HEK293 (cell line): Measurements from ENCODE around the gene MESD.

Source experiments
- EGR2 ChIP-seq: fragments of 450-650 bp; formaldehyde crosslinking; IDR thresholded peaks from 2 replicates; pipeline ENCODE4 v1.5.1; 2016; ENCODE audit warnings: low read depth, missing biosample characterization, missing genetic modification characterization
- GLIS2 ChIP-seq: fragments of 450-650 bp; formaldehyde crosslinking; IDR thresholded peaks from 2 replicates; pipeline ENCODE4 v1.5.1; 2016; ENCODE audit warnings: missing biosample characterization, missing genetic modification characterization
- HOXC10 ChIP-seq: sonication (generic); formaldehyde crosslinking; IDR thresholded peaks from 2 replicates; pipeline ENCODE4 v1.8.1; 2023; ENCODE audit warnings: mild to moderate bottlenecking, missing genetic modification reagents
- IKZF3 ChIP-seq: fragments of 450-650 bp; IDR thresholded peaks from 2 replicates; pipeline ENCODE4 v1.5.0; 2018; ENCODE audit warnings: missing biosample characterization, mild to moderate bottlenecking, missing genetic modification characterization, moderate library complexity
- INSM2 ChIP-seq: fragments of 450-650 bp; formaldehyde crosslinking; IDR thresholded peaks from 2 replicates; pipeline ENCODE4 v1.5.1; 2016; ENCODE audit warnings: missing biosample characterization, missing genetic modification characterization
- OSR2 ChIP-seq: fragments of 450-650 bp; formaldehyde crosslinking; IDR thresholded peaks from 2 replicates; pipeline ENCODE4 v1.5.1; 2016; ENCODE audit warnings: missing biosample characterization, missing genetic modification characterization
- PATZ1 ChIP-seq: fragments of 450-650 bp; formaldehyde crosslinking; IDR thresholded peaks from 2 replicates; pipeline ENCODE4 v1.5.1; 2016; ENCODE audit warnings: missing biosample characterization, missing genetic modification characterization
- PRDM1 ChIP-seq: fragments of 450-650 bp; formaldehyde crosslinking; IDR thresholded peaks from 2 replicates; pipeline ENCODE4; 2016; ENCODE audit warnings: missing biosample characterization, missing genetic modification characterization
- REPIN1 ChIP-seq: fragments of 450-650 bp; formaldehyde crosslinking; IDR thresholded peaks from 2 replicates; pipeline ENCODE4 v1.5.1; 2017; ENCODE audit warnings: missing biosample characterization, missing genetic modification characterization, low read depth
- SP3 ChIP-seq: fragments of 450-650 bp; formaldehyde crosslinking; IDR thresholded peaks from 2 replicates; pipeline ENCODE4 v1.5.1; 2016; ENCODE audit warnings: missing biosample characterization, missing genetic modification characterization
- ZBTB20 ChIP-seq: fragments of 450-650 bp; formaldehyde crosslinking; IDR thresholded peaks from 2 replicates; pipeline ENCODE4 v1.5.1; 2016; ENCODE audit warnings: missing biosample characterization, missing genetic modification characterization
- ZBTB21 ChIP-seq: fragments of 450-650 bp; formaldehyde crosslinking; IDR thresholded peaks from 2 replicates; pipeline ENCODE4 v1.5.1; 2017; ENCODE audit warnings: missing biosample characterization, missing genetic modification characterization
- ZFP3 ChIP-seq: fragments of 450-650 bp; formaldehyde crosslinking; IDR thresholded peaks from 2 replicates; pipeline ENCODE4 v1.5.1; 2016; ENCODE audit warnings: low read depth, missing biosample characterization, missing genetic modification characterization
- ZFP41 ChIP-seq: fragments of 450-650 bp; formaldehyde crosslinking; IDR thresholded peaks from 2 replicates; pipeline ENCODE4 v1.5.1; 2016; ENCODE audit warnings: missing biosample characterization, missing genetic modification characterization, borderline replicate concordance
- ZIC2 ChIP-seq: fragments of 450-650 bp; formaldehyde crosslinking; IDR thresholded peaks from 2 replicates; pipeline ENCODE4 v1.5.1; 2016; ENCODE audit warnings: missing biosample characterization, missing genetic modification characterization
- ZNF132 ChIP-seq: fragments of 450-650 bp; formaldehyde crosslinking; IDR thresholded peaks from 2 replicates; pipeline ENCODE4 v1.5.1; 2017; ENCODE audit warnings: missing biosample characterization, missing genetic modification characterization, borderline replicate concordance
- ZNF16 ChIP-seq: fragments of 450-650 bp; formaldehyde crosslinking; IDR thresholded peaks from 2 replicates; pipeline ENCODE4 v1.5.1; 2016; ENCODE audit warnings: low read depth, missing biosample characterization, missing genetic modification characterization
- ZNF174 ChIP-seq: fragments of 450-650 bp; formaldehyde crosslinking; IDR thresholded peaks from 2 replicates; pipeline ENCODE4 v1.5.0; 2017; ENCODE audit warnings: missing biosample characterization, mild to moderate bottlenecking, missing genetic modification characterization
- ZNF24 ChIP-seq: fragments of 450-650 bp; formaldehyde crosslinking; IDR thresholded peaks from 2 replicates; pipeline ENCODE4 v1.5.1; 2016; ENCODE audit warnings: missing biosample characterization, missing genetic modification characterization
- ZNF341 ChIP-seq: fragments of 450-650 bp; formaldehyde crosslinking; IDR thresholded peaks from 2 replicates; pipeline ENCODE4; 2016; ENCODE audit warnings: low read depth, missing biosample characterization, missing genetic modification characterization
- ZNF555 ChIP-seq: fragments of 450-650 bp; formaldehyde crosslinking; conservative IDR thresholded peaks from 2 replicates; pipeline ENCODE4 v1.5.1; 2017; ENCODE audit warnings: missing biosample characterization, mild to moderate bottlenecking, missing genetic modification characterization, inconsistent platforms
- ZNF561 ChIP-seq: fragments of 450-650 bp; IDR thresholded peaks from 2 replicates; pipeline ENCODE4 v1.5.1; 2018; ENCODE audit warnings: missing biosample characterization, missing genetic modification characterization, borderline replicate concordance
- ZNF610 ChIP-seq: fragments of 450-650 bp; formaldehyde crosslinking; IDR thresholded peaks from 2 replicates; pipeline ENCODE4 v1.5.1; 2016; ENCODE audit warnings: missing biosample characterization, missing genetic modification characterization, borderline replicate concordance
- ZNF621 ChIP-seq: fragments of 450-650 bp; formaldehyde crosslinking; IDR thresholded peaks from 2 replicates; pipeline ENCODE4 v1.5.1; 2017; ENCODE audit warnings: missing biosample characterization, missing genetic modification characterization
- ZNF629 ChIP-seq: fragments of 450-650 bp; formaldehyde crosslinking; IDR thresholded peaks from 2 replicates; pipeline ENCODE4 v1.5.1; 2017; ENCODE audit warnings: missing biosample characterization, missing genetic modification characterization
- ZNF843 ChIP-seq: fragments of 450-650 bp; formaldehyde crosslinking; IDR thresholded peaks from 2 replicates; pipeline ENCODE4 v1.5.1; 2016; ENCODE audit warnings: missing biosample characterization, missing genetic modification characterization
- ZXDB ChIP-seq: fragments of 450-650 bp; formaldehyde crosslinking; IDR thresholded peaks from 2 replicates; pipeline ENCODE4 v1.5.1; 2016; ENCODE audit warnings: missing biosample characterization, missing genetic modification characterization
- TF ChIP-seq, protein P1 (sequence below): fragments of 450-650 bp; formaldehyde crosslinking; IDR thresholded peaks from 2 replicates; pipeline ENCODE4 v1.5.1; 2017; ENCODE audit warnings: missing biosample characterization, mild to moderate bottlenecking, missing genetic modification characterization, moderate library complexity
- TF ChIP-seq, protein P2 (sequence below): fragments of 450-650 bp; formaldehyde crosslinking; IDR thresholded peaks from 2 replicates; pipeline ENCODE4 v1.5.1; 2016; ENCODE audit warnings: missing biosample characterization, missing genetic modification characterization
- TF ChIP-seq, protein P3 (sequence below): fragments of 450-650 bp; formaldehyde crosslinking; conservative IDR thresholded peaks from 2 replicates; pipeline ENCODE4 v1.5.1; 2016; ENCODE audit warnings: low read depth, missing biosample characterization, missing genetic modification characterization

MESD gene

DNA sequence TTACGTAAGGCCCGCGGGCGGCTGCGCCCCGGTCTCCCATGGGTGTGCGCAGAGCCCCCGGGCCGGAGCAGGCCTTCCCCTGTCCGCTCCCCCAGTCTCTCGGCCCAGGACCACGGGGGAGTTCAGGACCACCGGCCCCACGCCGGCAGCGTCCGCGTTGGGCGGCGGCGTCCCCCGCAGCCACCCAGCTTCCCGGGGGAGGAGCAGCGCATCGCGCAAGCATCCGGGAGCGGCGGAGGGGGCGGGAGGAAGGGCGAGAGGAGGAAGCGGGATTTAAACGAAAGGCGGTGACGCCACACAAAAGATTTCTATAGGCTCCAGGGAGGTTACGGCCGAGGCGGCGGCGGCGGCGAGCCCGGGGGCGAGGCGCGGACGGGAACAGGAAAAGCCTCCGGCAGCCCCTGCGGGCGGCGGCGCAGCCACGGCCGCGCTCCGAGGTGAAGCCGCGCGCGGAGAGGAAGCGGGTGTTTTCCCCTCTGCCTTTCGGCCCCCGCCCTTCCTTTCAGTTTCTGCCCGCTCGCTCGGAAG lies 11.1 kb upstream of the MESD start, which contains the start of gene TLNRD1 (continued):
- TF ChIP-seq PRDM1 (tag by site-specific recombination) (peak; percentile 52; the same call in 1 of the 2 replicates), ZNF843 (tag by site-specific recombination) (no peak), ZXDB (tag by site-specific recombination) (peak; percentile 48; the same call in 1 of the 2 replicates), INSM2 (tag by site-specific recombination) (peak; percentile 12; the same call in 1 of the 2 replicates), OSR2 (peak; percentile 44; the same call in 1 of the 2 replicates), ZNF24 (tag by site-specific recombination) (0 out of 2 replicates have a peak, but pooled peaks have one; percentile 26), IKZF3 (tag by site-specific recombination) (peak; percentile 57), ZFP3 (tag by site-specific recombination) (no peak), ZNF174 (no peak), ZFP41 (tag by site-specific recombination) (no peak), ZNF561 (tag by site-specific recombination) (peak; percentile 11; the same call in 1 of the 2 replicates), HOXC10 (CRISPR knock-in tag) (0 out of 2 replicates have a peak, but pooled peaks have one; percentile 47), ZNF629 (peak; percentile 77), GLIS2 (peak; percentile 95), SP3 (tag by site-specific recombination) (peak; percentile 62), ZBTB20 (tag by site-specific recombination) (peak; percentile 88), PATZ1 (tag by site-specific recombination) (peak; percentile 83), ZNF16 (tag by site-specific recombination) (no peak), ZNF132 (tag by site-specific recombination) (no peak), REPIN1 (tag by site-specific recombination) (no peak), ZNF610 (tag by site-specific recombination) (peak; percentile 67), ZNF341 (tag by site-specific recombination) (peak; percentile 97), EGR2 (tag by site-specific recombination) (peak; percentile 74), ZIC2 (tag by site-specific recombination) (peak; percentile 48; the same call in 1 of the 2 replicates), ZNF555 (no peak), ZBTB21 (tag by site-specific recombination) (no peak), ZNF621 (no peak)
- TF ChIP-seq, protein P1, sequence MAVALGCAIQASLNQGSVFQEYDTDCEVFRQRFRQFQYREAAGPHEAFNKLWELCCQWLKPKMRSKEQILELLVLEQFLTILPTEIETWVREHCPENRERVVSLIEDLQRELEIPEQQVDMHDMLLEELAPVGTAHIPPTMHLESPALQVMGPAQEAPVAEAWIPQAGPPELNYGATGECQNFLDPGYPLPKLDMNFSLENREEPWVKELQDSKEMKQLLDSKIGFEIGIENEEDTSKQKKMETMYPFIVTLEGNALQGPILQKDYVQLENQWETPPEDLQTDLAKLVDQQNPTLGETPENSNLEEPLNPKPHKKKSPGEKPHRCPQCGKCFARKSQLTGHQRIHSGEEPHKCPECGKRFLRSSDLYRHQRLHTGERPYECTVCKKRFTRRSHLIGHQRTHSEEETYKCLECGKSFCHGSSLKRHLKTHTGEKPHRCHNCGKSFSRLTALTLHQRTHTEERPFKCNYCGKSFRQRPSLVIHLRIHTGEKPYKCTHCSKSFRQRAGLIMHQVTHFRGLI (tag by site-specific recombination) = 0 out of 2 replicates have a peak, but pooled peaks have one; percentile 18
- TF ChIP-seq, protein P2, sequence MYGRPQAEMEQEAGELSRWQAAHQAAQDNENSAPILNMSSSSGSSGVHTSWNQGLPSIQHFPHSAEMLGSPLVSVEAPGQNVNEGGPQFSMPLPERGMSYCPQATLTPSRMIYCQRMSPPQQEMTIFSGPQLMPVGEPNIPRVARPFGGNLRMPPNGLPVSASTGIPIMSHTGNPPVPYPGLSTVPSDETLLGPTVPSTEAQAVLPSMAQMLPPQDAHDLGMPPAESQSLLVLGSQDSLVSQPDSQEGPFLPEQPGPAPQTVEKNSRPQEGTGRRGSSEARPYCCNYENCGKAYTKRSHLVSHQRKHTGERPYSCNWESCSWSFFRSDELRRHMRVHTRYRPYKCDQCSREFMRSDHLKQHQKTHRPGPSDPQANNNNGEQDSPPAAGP (tag by site-specific recombination) = peak; percentile 63; the same call in 1 of the 2 replicates
- TF ChIP-seq, protein P3, sequence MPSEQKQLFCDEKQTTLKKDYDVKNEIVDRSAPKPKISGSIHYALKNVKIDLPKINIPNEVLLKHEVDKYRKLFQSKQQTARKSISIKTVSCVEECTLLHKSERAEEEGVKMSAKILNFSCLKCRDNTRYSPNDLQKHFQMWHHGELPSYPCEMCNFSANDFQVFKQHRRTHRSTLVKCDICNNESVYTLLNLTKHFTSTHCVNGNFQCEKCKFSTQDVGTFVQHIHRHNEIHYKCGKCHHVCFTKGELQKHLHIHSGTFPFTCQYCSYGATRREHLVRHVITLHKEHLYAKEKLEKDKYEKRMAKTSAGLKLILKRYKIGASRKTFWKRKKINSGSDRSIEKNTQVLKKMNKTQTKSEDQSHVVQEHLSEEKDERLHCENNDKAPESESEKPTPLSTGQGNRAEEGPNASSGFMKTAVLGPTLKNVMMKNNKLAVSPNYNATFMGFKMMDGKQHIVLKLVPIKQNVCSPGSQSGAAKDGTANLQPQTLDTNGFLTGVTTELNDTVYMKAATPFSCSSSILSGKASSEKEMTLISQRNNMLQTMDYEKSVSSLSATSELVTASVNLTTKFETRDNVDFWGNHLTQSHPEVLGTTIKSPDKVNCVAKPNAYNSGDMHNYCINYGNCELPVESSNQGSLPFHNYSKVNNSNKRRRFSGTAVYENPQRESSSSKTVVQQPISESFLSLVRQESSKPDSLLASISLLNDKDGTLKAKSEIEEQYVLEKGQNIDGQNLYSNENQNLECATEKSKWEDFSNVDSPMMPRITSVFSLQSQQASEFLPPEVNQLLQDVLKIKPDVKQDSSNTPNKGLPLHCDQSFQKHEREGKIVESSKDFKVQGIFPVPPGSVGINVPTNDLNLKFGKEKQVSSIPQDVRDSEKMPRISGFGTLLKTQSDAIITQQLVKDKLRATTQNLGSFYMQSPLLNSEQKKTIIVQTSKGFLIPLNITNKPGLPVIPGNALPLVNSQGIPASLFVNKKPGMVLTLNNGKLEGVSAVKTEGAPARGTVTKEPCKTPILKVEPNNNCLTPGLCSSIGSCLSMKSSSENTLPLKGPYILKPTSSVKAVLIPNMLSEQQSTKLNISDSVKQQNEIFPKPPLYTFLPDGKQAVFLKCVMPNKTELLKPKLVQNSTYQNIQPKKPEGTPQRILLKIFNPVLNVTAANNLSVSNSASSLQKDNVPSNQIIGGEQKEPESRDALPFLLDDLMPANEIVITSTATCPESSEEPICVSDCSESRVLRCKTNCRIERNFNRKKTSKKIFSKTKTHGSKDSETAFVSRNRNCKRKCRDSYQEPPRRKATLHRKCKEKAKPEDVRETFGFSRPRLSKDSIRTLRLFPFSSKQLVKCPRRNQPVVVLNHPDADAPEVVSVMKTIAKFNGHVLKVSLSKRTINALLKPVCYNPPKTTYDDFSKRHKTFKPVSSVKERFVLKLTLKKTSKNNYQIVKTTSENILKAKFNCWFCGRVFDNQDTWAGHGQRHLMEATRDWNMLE (tag by site-specific recombination) = no peak
